Measurements from ENCODE around the gene RPRD1A.
"Not testable (repeated sequence)": the region's sequence is repeated elsewhere in the genome, so short reads cannot be mapped to it uniquely, and the experiment has no call there.

The RPRD1A gene

GRCh38 chr18:36077764-36078163 lies 10.4 kb upstream of the RPRD1A start:
- not testable (repeated sequence) for DNase-seq

DNA sequence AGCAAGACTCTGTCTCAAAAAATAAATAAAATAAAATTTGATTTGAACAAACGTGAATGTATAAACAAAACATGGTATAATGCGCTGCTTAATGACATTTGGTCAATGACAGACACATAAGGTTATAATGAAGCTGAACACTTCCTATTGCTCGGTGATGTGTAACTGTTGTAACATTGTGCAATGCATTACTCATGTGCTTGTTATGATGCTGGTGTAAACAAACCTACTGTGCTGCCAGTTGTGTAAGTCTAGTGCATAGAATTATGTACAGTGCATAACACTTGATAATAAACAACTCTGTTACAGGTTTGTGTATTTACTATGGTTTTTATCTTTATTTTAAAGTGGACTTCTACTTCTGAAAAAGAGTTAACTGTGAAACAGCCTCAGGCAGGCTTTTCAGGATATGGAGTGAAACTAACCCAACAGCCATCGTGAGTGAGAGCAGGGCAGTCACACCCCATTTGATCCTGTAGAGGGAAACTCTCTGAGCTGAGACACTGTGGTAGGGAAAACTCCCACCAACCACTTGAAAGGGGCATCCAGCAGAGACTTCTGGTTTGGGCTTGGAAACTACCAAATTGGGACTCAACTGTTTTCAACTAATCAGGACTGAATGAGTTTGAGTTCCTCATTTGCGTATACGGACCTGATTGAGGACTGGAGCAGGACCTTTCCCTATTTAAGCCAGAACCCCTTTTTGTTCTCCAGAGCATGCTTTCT lies 8.7 kb upstream of the RPRD1A start:
- no peak for DNase-seq

- no peak for DNase-seq
These were observed 7.1 kb upstream of the RPRD1A start for GRCh38 chr18:36074435-36074834.

DNA sequence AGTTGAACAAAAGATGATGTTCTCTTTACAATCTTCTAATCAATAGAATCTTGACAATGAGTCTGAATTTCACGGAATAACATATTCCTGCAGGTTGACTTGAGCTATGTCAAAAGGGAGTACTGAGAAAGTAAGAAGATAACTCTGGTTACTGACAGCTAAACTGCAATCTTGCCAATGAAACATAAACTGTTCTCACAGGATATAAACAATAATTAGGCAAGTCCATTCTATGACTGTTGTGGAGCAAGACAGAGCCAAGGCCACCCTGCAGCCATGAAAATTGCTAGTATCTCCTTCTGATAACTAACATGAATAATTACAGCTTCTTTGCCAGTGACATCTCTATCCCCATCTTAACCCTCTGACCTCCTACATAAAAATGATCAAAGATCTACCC lies 6.3 kb upstream of the RPRD1A start:
- DNase-seq: no peak

DNA sequence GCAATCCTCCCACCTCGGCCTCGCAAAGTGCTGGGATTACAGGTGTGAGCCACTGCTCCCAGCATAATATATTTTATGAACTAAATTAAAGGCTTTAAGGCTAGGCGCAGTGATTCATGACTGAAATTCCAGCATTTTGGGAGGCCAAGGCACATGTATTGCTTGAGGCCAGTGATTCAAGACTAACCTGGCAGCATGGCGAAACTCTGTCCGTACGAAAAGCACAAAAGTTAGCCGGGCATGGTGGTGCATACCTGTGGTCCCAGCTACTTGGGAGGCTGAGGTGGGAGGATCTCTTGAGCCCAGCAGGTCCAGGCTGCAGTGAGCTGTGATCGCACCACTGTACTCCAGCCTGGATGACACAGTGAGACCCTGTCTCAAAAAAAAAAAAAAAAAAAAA lies 5.0 kb upstream of the RPRD1A start:
- not testable (repeated sequence) for DNase-seq

DNA sequence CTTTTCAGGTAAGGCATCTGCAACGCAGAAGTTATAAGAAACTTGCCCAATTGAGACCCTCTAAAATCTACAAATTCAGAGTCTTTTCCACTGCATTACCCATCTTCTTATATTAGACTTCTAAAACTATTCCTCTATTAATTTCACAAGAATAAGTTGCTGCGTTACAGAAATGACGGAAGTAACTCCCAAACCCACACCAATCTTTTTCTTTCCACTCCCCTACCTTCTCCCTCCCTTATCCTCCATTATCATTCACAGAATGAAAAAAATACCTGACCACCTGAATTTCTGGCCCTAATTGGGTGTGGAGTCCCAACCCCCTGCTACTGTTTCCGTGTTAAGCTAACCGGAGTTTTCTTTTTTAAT lies 689 bp downstream of the RPRD1A start:
- DNase-seq: no peak

GRCh38 chr18:36066001-36066400 lies 1.4 kb downstream of the RPRD1A start:
- DNase-seq: no peak

DNA sequence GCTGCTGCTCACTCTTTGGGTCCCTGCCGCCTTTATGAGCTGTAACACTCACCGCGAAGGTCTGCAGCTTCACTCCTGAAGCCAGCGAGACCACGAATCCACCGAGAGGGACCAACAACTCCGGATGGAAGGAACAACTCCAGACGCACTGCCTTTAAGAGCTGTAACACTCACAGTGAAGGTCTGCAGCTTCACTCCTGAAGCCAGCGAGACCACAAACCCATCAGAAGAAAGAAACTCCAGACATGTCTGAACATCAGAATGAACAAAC lies 2.6 kb downstream of the RPRD1A start:
- not testable (repeated sequence) for DNase-seq

GRCh38 chr18:36064027-36064808 lies 3.1 kb downstream of the RPRD1A start:
- no peak for DNase-seq

DNA sequence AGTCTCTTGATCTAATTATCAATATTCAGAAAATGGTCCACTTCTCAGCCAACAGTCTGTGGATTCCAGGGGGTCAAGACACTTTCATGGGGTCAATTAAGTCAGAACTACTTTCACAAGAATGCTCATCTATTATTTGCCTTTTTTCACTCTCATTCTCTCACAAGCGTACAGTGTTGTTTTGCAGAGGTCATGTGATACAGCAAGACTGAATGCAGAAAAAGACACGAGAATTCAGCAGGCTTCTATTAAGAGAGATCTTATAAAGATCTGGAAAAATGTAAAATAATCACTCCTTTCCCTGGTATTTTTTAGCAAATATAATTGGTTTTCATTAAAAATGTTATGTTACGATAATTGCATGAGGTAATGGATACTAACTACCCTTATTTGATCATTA lies 8.7 kb downstream of the RPRD1A start:
- no peak for DNase-seq

DNA sequence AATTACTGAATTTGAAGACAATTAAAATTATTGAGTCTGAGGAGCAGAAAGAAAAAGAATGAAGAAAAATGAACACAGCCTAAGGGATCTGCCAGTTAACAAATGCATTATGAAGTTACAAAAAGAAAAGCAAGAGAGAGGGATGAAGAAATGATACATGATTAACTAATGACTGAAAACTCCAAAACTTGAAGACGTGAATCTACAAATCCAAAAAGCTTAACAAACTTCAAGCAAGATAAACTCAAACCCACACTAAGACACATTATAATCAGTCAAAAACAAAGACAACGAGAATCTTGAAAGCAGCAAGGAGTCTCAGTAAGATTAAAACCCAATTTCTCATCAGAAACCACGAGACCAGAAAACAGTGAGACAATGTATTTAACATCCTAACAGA lies 15.6 kb downstream of the RPRD1A start:
- no peak for DNase-seq

DNA sequence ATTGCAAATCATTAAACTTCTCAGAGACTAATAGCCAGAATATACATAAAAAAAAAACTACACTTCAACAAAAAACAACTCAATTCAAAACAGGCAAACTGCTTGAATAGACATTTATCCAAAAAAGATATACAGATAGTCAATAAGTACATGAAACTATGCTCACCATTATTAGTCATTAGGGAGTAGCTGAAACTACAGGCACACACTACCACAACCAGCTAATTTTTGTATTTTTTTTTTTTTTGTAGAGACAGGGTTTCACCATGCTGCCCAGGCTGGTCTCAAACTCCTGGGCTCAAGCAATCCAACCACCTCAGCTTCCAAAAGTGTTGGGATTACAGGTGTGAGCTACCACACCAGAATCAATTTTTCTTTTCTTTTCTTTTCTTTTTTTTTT lies 16.9 kb downstream of the RPRD1A start:
- DNase-seq: no peak

- DNase-seq: no peak
These were observed 19.8 kb downstream of the RPRD1A start for GRCh38 chr18:36047521-36047920.

DNA sequence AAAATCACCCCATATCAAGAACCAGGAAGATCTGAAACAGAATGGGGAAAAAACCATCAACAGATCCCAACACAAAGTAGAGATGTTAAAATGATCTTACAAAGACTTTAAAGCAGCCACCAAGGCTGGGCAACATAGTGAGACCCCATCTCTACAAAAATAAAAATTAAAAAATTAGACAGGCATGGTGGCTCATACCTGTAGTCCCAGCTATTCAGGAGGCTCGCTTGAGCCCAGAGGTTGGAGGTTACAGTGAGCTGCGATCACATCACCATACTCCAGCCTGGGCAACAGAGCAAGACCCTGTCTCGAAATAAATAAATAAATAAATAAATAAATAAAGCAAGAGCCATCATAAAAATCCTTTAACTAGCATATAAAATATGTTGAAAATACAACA lies 20.5 kb downstream of the RPRD1A start:
- DNase-seq: no peak

GRCh38 chr18:36045241-36045991 lies 21.9 kb downstream of the RPRD1A start:
- DNase-seq: no peak

- no peak for DNase-seq
These were observed 24.2 kb downstream of the RPRD1A start for GRCh38 chr18:36043153-36043552.

- DNase-seq: no peak
These were observed 26.2 kb downstream of the RPRD1A start for GRCh38 chr18:36041146-36041545.

- no peak for DNase-seq
These were observed 29.2 kb downstream of the RPRD1A start for GRCh38 chr18:36038102-36038663.

DNA sequence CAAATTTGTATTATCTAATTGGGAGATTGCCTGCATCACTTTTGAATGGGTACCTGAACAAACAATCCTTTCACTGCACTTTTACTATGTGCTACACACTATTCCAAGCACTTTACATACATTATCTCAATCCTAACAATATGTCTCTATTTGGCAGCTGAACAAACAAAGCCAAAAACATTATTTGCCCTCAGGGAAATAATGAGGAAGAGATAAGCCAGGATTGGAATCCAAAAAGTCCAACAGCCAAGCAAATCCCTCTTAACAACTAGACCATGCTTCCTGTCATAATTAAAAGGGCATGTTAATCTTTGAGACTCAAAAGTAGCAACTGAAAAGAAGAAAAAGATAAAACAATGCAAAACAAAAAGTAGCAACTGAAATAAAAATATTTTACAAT lies 32.1 kb downstream of the RPRD1A start:
- DNase-seq: no peak

- no peak for DNase-seq
These were observed 33.0 kb downstream of the RPRD1A start for GRCh38 chr18:36034299-36034895.

- no peak for DNase-seq
These were observed 35.5 kb downstream of the RPRD1A start for GRCh38 chr18:36031903-36032302.

GRCh38 chr18:36031407-36031806 lies 36.0 kb downstream of the RPRD1A start:
- DNase-seq: no peak

DNA sequence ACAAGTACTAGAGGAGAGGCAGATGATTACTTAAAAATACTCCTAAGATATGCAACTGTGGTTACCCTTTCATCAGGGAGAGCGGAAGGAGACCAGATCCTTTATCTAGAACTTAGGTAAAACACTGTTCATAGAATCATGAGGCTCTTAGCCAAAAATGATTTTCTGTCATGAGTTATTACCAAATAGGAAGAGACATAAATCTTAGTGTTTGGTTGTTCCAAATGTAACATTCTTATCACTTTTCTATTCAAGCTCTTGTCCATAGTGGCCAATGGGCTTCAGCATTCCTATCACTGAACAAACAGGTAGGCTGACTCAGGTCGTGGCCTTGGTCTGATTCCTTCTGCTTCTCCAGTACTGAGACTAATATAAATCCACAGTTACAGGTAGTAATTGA lies 38.5 kb downstream of the RPRD1A start:
- DNase-seq: no peak

Measured in NCI-H1694 (cell line).